NK-92 (cell line): ENCODE results near the gene RHBDF2.

Experiments
- DNase-seq: peaks from one replicate; lab custom pipeline; 2025; ENCODE audit not compliant: unreplicated experiment; lab: John Stamatoyannopoulos, UW

Gene RHBDF2

GRCh38 chr17:76467366-76467765 lies 33.9 kb downstream of the RHBDF2 start, which contains the start of gene AANAT:
Gene AANAT, plus strand, starts transcription at chr17:76467603. Its CDS starts 1,144 bp downstream, at chr17:76468747.
- DNase-seq: no peak

DNA sequence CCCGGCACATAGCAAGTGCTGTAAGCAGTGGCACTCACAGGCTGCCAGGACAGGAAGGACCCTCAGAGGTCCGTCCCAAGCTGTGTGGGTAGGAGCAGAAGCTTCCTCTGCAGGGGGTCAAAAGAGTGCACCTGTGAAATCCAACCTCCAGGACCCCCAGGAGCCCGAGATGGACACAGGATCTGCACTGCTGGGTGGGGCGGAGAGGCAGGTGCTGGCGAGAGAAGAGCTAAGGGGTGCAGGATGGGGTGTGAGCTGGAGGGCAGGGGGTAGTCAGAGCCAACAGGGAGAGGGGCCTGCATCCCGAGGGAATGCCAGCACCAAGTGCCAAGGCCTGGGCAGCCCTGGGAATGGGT lies 34.5 kb downstream of the RHBDF2 start:
- no peak for DNase-seq

DNA sequence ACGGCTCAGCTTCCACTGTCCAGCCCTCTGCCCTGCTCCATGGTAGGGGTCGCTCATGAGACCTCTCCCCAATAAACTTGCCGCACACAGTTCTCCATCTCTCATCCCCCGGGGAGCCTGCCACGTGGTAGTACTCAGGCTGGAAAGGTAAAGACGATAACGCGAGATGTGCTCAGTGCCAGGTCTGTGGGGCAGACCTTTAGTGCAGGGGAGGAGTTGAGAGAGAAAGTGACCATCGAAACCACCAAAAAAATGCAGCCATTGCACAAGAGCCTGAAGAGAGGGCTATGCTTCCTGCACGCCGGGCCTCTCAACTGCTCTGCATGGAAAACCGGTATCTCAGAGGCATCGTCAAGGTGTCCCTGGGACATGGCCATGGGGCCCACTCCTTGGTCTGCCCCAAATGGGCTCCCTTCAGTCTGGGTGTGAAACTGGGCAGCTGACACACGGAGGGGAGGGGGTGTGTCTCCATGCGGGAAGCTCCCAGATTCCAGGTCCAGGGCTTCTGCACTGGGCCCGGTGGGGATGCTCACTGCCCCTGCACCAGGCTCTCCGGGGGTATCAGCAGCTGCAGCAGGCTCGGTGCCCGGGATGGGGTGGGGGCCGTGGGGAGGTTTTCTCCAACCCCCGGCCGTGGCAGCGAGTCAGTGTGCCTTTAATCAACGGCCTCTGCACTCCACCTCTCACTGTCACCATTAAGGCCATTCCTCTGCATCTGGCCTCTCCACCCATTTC lies 38.5 kb downstream of the RHBDF2 start:
- no peak for DNase-seq

DNA sequence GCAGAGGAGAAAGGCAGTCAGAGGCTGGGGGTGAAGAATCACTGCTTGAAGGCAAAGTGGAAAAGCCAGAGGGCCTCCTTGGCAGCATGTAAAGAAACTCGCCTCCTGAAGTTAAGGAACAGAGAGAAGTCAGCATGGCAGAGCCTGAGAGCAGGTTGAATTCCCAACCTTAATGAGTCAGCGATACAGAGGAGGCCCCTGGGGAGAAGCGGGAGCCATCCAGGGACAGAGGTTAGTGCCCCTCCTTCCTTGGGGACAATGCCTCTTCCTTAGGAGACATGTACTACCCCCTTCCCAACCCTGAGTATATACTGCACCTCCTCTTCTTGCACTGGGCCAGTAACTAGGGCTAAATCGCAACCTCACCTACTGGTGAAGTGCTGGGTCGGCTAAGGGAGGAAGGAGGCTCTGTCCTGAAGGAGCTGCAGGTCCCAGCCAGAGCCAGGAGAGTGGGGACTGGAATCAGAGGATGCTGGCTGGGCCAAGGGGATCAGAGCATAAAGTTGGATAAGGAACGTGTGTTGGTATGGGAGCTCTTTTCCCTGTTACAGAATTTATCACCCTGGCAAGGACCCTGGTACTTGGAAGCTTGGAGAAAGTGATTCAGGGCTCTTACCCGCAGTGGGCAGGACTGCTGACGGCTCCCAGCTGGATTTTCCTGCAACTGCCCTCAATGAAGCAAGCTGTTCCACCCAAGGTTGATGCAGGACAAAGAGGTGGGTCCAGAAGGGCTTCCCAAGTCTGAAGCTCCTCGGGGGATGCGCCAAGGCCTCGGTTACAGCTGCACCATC lies 39.3 kb downstream of the RHBDF2 start:
- DNase-seq: no peak

DNA sequence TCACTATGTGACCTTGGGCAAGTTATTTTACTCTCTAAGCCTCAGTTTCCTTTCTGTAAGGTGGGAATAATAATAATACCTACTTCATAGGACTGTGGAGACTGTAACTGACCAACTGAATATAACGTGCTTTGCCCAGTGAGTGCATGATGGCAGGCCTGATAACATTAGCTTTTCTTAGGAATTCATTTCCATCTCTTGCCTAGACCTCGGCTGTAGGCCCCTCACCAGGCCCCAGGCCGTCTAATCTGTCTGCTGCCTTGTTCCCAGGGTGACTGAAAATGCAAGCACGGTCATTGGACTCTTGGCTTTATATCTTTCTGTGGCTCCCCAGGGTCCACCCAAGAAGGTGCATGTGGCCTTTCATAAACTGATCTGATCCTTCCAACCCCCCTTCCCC lies 41.5 kb downstream of the RHBDF2 start:
- DNase-seq: no peak

DNA sequence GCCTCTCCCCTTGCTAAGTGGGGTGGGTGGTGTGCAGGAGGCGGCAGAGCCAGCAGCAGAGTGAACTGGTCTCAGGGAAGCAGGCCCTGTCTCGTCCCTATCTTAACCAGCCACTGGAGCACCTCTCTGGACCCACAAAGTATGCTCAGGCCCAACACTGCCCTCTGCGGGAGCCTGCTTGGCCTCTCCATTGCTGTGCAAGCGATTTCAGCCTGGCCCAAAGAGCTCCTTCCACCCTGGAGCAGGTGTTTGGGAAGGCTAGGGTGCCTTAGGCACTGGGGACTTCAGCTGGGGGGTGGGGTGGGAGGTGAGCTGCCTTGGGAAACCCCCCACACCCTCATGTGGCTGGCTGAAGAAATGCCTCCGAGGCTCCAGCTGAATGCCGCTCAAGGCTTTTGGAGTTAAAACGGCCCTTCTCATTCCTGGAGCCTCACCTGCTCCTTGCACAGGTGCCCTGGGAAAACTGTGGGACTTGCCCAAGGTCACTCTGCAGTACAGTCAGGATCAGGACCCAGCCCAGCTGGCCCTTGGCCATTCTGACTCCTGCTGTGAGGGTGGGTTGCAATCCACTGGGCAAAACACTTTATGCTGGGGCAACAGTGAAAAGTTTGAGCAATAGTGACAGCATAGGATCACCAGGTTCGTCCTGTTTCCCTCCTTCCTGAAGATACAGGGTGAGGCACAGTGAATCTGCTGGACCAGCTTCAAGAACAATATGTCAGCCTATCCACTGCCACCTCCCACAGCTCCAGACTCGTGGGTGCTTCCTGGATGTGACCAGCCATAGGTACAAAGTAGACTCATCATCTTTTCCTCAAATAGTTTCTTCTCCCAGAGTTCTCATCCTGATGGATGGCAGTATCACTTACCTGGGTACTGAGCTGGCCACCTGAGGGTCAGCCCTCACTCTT lies 42.4 kb downstream of the RHBDF2 start:
- DNase-seq: no peak

DNA sequence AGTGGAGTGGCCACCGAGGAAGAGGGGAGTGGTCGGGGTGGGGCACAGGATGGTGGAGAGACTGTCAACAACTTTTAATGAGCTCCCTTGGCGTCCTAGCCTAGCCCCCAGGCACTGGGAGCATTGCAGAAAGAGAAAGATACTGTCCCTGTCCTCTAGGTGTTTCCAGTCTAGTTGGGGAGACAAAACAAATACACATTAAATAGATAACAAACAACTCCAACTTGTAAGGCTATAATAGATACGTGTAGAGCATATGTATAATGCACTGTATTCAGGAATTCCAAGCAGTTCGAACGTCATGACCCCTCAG lies 47.8 kb downstream of the RHBDF2 start:
- DNase-seq: no peak

GRCh38 chr17:76452660-76453430 lies 48.4 kb downstream of the RHBDF2 start, which contains the start of gene UBE2O:
Gene UBE2O, minus strand, starts transcription at chr17:76453152. Its CDS starts 11 bp downstream, at chr17:76453141.
- DNase-seq: peak; percentile 26

GRCh38 chr17:76452127-76452659 lies 49.0 kb downstream of the RHBDF2 start:
- DNase-seq: no peak

DNA sequence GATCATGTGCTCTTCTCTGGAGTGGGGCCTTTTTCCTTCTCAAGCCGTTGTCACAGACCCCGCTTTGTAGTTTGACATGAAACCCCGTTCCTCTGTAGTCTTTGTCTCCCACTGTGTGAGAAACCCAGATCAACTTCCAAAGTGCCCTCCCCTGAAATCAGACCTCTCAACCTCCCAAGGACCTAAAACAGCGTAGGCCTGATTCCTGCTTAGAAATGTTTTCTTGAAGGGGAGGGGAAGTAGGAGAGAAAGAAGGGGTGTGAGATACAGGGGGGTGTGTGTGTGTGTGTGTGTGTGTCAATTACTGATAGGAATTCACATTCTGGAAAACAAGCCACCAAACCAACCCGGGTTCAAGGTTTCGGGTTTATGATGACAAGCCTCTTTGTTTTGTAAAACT lies 49.7 kb downstream of the RHBDF2 start:
- no peak for DNase-seq

DNA sequence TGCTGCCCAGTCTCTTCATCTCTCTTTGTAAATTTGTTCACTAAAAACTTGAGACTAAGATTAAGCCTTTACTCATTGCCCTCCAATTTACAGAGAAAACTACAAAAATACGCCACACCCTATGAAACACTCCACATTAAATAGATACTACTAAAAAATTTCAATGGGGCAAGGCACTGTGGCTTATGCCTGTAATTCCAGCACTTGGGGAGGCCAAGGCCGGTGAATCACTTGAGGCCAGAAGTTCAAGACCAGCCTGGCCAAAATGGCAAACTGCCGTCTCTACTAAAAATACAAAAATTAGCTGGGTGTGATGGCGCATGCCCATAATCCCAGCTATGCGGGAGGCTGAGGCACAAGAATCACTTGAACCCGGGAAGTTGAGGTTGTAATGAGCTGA lies 52.1 kb downstream of the RHBDF2 start:
- no peak for DNase-seq

DNA sequence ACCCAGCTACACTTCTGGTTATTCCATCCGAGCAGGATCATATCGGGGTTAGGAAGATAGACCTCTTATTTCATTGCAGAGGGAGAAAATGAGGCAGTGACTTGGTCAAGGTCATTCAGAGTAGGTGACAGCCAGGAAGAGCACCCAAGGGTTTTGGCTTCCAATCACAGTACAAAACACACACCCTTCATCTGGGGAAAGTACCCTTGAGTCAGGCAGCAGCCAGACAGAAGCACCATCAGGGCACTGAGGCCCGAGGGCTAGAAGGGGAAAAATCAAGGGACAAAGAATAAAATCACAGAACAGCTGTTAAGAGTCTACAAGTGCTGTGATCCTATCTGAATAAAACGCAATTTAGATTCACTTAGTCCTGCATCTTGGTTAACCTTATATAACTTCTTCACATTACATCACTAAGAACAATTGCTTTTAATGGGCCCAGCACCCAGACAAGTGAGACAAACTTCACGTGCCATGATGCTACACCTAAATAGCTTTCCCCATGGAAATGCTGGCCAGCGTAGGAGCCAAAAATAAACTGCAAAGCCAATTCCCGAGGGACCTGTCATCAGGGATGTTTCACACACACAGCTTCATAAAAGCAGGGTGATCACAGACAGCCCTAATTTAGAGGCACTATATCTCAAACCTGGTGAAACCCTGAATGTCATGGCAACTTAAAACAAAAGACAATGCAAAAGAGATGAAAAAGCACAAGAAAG lies 53.1 kb downstream of the RHBDF2 start:
- no peak for DNase-seq

GRCh38 chr17:76446449-76447231 lies 54.6 kb downstream of the RHBDF2 start:
- no peak for DNase-seq

DNA sequence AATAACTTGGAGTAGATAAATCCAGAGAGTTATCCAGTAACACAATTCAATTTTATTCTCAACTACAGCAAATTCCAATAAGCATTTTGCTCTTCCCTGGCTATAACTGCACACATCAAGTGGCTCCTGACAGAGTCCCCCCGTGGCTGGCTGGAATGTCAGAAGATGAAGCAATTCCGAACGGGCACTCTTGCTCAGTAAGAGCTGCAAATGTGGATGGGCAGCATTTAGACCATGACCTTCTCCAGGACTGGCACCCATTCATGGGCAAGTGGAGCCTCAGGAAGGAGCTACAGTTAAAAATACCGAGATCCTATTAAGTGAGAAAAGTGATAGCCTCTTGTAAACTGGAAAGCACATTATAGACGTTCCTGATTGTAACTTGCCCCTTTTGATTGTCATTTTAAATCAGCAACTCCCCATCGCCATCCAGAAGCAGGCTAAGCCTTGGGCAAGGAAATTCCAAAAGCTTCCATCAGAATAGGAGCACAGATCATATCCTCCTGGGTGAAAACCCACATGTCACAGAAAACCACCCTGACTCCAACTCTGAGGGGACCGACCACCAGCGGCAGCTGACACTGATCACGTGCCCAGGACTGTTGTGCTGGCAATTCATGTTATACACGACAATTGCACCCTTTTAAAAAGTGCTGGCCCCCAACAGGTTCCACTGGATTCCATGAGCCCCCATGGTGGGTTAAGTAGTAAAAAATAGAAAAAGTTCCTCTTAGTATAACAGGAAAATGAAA lies 55.4 kb downstream of the RHBDF2 start:
- no peak for DNase-seq

GRCh38 chr17:76444518-76445311 lies 56.5 kb downstream of the RHBDF2 start:
- DNase-seq: no peak

DNA sequence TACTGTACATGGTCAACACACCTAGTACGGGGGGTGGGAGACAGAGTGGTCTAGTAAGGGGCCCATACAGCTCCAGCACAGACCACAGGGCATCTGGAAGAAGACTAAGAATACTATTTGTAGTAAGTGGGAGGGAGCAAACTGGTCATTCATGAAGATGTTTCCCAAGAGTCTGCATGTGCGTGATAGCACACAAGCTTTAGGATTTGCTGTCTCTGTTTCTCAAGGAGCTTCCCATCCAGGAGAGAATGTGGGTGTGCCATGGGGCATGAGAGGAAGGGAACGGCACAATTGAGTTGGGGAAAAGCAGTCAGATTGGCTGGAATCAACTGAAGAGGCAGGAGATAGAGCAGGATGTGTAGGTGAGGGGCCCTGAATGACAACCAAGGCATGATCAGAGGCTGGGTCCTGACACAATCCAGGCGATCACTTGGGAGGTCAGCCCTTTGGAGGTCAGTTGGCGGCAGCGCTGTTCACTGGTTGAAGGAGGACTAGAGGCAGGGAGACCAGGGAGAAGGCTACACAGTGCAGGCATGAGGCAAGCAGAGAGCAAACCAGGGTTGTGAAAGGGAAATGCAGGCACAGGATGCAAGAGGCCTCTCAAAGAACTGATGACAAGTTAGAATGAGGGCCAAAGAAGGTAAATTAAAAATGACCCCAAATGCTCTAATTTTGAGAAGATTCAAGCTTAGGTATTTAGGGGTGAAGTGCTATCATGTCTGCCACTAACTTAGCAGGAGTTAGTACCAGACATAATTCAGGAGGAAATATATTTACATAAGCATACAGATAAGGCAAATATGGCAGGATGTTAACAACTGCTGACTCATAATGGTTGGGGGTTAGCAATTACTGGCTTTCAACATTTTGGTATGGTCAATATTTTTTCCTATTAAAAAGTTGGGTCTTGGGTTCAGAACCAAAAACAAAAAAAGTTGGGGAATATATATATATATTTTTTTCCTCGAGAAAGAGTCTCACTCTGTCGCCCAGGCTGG lies 58.6 kb downstream of the RHBDF2 start:
- no peak for DNase-seq
